GM12872 (cell line): ENCODE measurements around the gene C3orf70.

Experiments used
- CTCF ChIP-seq: IDR thresholded peaks from 3 replicates; pipeline ENCODE4 v1.5.1; 2011; ENCODE audit warnings: low read depth, mild to moderate bottlenecking, low read length, moderate library complexity; ENCODE audit not compliant: insufficient read depth

C3orf70 gene

GRCh38 chr3:185187391-185187790 is 34.5 kb upstream of the C3orf70 start:
- no peak for TF ChIP-seq CTCF

- peak; percentile 65 for TF ChIP-seq CTCF
These were observed 24.0 kb upstream of the C3orf70 start for GRCh38 chr3:185176750-185177359.

- TF ChIP-seq CTCF = no peak
These were observed 22.6 kb upstream of the C3orf70 start for GRCh38 chr3:185175370-185175987.

GRCh38 chr3:185172086-185173049 is 19.5 kb upstream of the C3orf70 start:
- no peak for TF ChIP-seq CTCF

DNA sequence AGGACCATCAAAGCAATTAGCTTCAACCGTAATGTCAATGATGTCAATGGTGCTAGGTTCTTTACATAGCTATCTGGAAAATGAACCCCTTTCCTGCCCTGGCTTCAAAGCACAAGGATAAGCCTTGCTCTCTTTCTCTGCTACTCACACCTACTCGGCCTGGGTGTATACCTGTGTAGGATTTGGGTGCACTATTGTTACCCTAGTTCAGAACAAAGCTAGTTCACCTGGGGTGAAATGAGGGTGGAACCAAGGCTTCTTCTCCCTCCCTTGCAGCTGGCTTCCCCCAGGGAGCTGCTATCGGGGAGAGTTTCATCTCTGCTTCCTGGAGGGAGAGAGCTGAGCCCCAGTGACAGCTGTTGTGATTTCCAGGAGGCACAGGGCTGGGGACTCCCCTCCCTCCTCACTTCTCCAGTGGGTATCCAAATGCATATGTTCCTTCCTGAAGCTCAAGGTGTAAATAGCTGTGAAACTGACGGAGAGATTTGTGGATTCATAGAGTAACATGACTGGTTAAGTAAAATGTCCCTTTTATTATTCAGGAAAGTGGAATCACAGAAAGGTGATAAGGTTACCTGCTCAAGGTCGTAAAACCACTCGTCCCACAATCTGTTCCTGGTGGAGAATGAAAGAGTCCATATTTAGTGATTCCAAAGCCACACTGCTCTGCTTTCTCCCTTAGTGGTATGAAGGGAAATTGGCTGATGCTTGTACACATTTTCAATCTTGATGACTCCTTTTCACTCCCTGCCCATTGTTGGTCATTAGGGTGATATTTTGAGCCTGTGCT is 11.8 kb upstream of the C3orf70 start:
- no peak for TF ChIP-seq CTCF

DNA sequence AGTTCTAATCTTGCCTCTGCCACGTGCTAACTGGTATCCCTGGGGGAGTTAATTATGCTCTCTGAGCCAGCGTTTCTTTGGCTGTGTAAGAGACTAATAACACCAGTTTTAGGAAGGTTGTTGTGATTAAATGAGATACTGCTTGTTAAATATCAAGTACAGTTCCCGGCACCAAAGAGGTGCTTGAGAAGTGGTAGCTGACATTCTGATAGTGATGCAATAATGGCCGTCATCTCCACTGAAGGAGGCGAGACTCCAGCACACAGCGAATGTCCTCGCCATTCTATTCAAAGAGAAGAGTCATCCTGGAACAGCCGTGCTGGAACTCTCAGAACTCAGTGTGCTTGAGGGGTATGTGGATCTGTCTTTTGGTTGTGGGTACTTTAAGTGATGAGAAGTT is 9.8 kb upstream of the C3orf70 start:
- no peak for TF ChIP-seq CTCF
